ENCODE results near the gene EEFSEC. TPM values are rescaled to one million over a fixed set of nuclear protein-coding genes. Genes with fewer than 3 reads are reported as not detected.

EEFSEC gene
- total and polyA plus RNA-seq, 2 of the 8 experiments (the other 6 are each of a cell fraction or from before 2014, with no cell fraction given) = 13.1 to 19.8 TPM

DNA sequence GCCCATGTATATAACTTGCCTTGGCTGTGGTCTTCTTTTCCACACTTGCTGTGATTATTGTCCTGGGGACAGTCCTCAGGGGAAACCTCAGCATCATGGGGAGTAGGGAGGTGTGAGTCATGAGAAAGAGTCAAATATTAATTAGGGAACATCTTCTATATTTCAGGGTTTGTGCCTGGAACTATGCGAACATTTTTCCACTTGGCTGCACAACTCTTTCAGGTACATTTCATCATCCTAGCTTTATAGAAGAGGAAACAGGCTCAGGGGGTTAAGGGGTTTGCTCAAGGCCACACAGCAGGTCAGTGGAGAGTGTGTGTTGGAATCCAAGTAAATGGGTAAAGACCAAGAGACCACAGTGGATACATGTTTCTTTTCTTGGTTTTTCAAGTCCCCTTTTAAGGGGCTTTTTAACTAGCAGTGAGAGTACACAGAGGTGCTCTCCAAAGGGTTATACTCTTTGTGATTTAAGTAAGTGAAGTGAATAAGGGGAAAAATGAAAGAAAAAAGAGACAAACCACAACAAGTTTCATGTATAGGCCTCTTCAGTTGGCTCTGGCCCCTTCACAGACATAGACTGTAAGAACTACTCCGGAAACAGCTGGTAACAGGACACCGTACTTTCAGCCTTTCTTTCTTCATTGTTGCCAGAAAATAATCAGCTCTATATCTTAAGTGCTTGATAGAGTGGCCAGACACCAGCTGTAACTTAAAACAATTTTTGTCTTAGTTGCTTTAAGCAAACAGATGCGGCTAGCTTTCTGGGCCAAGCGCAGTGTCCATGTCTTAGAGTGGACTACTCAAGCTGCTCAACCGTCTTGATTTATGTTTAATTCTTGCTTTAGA lies 64.6 kb downstream of the EEFSEC start:
- H2BK5ac ChIP-seq (ENCODE audit: low read depth, low read length) = no peak overlapping the region
- no peak overlapping the region for H3K4me3 ChIP-seq (ENCODE audit: extremely low read depth in 1 of 4, insufficient read depth in 2 of 4, low read depth in 3 of 4, low read length in 4 of 4)
- H3K4me1 ChIP-seq (replicated peaks in 1 of 4; ENCODE audit: control insufficient read depth in 3 of 4, insufficient read depth in 4 of 4, low read length in 3 of 4) = peaks cover 2 to 5% (median 4%) of the 10 kb centered on the region in 4 experiments; a peak in 3 of 7 replicates
- H4K20me1 ChIP-seq (replicated peaks in 1 of 2; ENCODE audit: control insufficient read depth in 1 of 2, insufficient read depth in 2 of 2, low read length in 2 of 2) = peaks cover 0 to 2% of the 10 kb centered on the region in 2 experiments
- WGBS, 2 experiments (ENCODE audit: extremely low coverage in 1 of 2, insufficient coverage in 1 of 2, insufficient read length in 1 of 2, insufficient replicate concordance in 2 of 2, low coverage in 1 of 2, low lambda C conversion rate in 2 of 2, missing lambda C conversion rate in 1 of 2) = 87% methylated on average over 6 of the region's 6 CpGs; no CpG with 5 or more reads in 1 of the 2 experiments
- no peaks in the 10 kb centered on the region; a peak in 1 of 4 replicates for H3K79me2 ChIP-seq (ENCODE audit: control insufficient read depth in 1 of 2, insufficient read depth in 2 of 2, low read length in 2 of 2)
- no peak overlapping the region for H4K91ac ChIP-seq (replicated peaks; ENCODE audit: insufficient read length, low read length)
- POLR2A ChIA-PET (ENCODE audit: partially characterized antibody) = no interaction called here
- H3K18ac ChIP-seq (ENCODE audit: extremely low read depth, low read length) = no peak overlapping the region
- no peak overlapping the region for H4K8ac ChIP-seq (ENCODE audit: extremely low read depth, insufficient read depth, low read length)
- DNase-seq (ENCODE audit: low read depth in 1 of 2, low spot score in 2 of 2) (no peak), FAIRE-seq (no peak)
- H2AFZ ChIP-seq (ENCODE audit: low read length) = no peak overlapping the region
- CTCF ChIA-PET (ENCODE audit: partially characterized antibody) = interaction anchor here (1.0 to 6.2 kb wide), 8 partner anchors 9 to 151 kb away, joined by 3 to 24 read pairs (median 4); no protein-coding TSS in a partner anchor
- no peak overlapping the region for H2BK15ac ChIP-seq (ENCODE audit: low read length)
- no peaks in the 10 kb centered on the region; a peak in 1 of 7 replicates for H3K27me3 ChIP-seq (replicated peaks in 1 of 4; ENCODE audit: control insufficient read depth in 3 of 4, extremely low read depth in 1 of 4, insufficient read depth in 3 of 4, low read length in 3 of 4)
- no peak overlapping the region for H2BK12ac ChIP-seq (ENCODE audit: low read depth, low read length)
- H2BK120ac ChIP-seq (replicated peaks; ENCODE audit: low read depth, low read length) = no peak overlapping the region
- no peak overlapping the region for H4K5ac ChIP-seq (ENCODE audit: insufficient read length, low read depth, low read length)
- H3K4ac ChIP-seq (replicated peaks; ENCODE audit: insufficient read length, low read depth, low read length) = no peak overlapping the region
- peaks cover 3 to 7% of the 10 kb centered on the region in 2 experiments; a peak in 3 of 4 replicates for H3K9me3 ChIP-seq (ENCODE audit: insufficient read depth in 2 of 2, low read depth in 1 of 2, low read length in 1 of 2)
- H3K4me2 ChIP-seq (ENCODE audit: insufficient read depth in 1 of 2, low read depth in 2 of 2, low read length in 2 of 2) = no peak overlapping the region
- no peak overlapping the region for H3K23ac ChIP-seq (ENCODE audit: insufficient read length)
- H3K9ac ChIP-seq (replicated peaks in 1 of 4; ENCODE audit: extremely low read depth in 1 of 4, low read depth in 3 of 4, low read length in 3 of 4) = no peak overlapping the region
- no peak overlapping the region for H2BK20ac ChIP-seq (ENCODE audit: low read length)
- no peak overlapping the region for H3K27ac ChIP-seq (ENCODE audit: low read depth, low read length)
- no peak overlapping the region for H3K56ac ChIP-seq (replicated peaks; ENCODE audit: insufficient read length, low read depth, low read length)
- H3K36me3 ChIP-seq (ENCODE audit: control insufficient read depth in 2 of 4, insufficient read depth in 4 of 4, low read length in 3 of 4) = no peaks in the 10 kb centered on the region; a peak in 1 of 8 replicates
- H3K23me2 ChIP-seq (ENCODE audit: low read depth, low read length) = no peaks in the 10 kb centered on the region; the same call in 1 of the 2 replicates
- no peaks in the 10 kb centered on the region for H3K79me1 ChIP-seq (ENCODE audit: low read depth, low read length)
- H3K14ac ChIP-seq (ENCODE audit: insufficient read length) = no peak overlapping the region
- no peak overlapping the region for H2AK5ac ChIP-seq (ENCODE audit: low read depth, low read length)
- TF ChIP-seq KDM1A (IDR thresholded peaks at IDR 0.05; ENCODE audit: borderline replicate concordance, low read length) (no peak), CBX5 (IDR thresholded peaks at IDR 0.05; ENCODE audit: low read depth, low read length) (no peak), TAF7 (optimal IDR thresholded peaks at IDR 0.05; ENCODE audit: borderline replicate concordance, low read depth, low read length) (no peak), PHF8 (conservative IDR thresholded peaks at IDR 0.05; ENCODE audit: low read depth, low read length) (no peak), SP2 (IDR thresholded peaks at IDR 0.05; ENCODE audit: low read length) (no peak), RXRA (IDR thresholded peaks at IDR 0.05; ENCODE audit: insufficient read depth, low read depth, low read length) (no peak)
